GM12878 (cell line): Measurements from ENCODE around the gene UBE2E2. TPM values are rescaled to one million over a fixed set of nuclear protein-coding genes. Genes with fewer than 3 reads are reported as not detected.

Experiments used
- ATAC-seq: fragments of 200-7000 bp; cut with Tn5 transposase; 3 replicates; pipeline ENCODE4 v1.9.1; 2020; ENCODE audit warnings: mild to moderate bottlenecking, moderate library complexity
- BruUV-seq: library from RNA; stranded (reverse); fragments of 400-500 nt; replicated peaks from 2 replicates; lab custom pipeline; 2021; lab: Mats Ljungman, UMichigan
- CTCF ChIA-PET: fragments of 300-600 bp; sonication (Branson Sonifier 250); formaldehyde crosslinking; extraction: SDS; loops from one replicate; lab custom pipeline; 2021; ENCODE audit warnings: inconsistent platforms; lab: Yijun Ruan, JAX
- POLR2A ChIA-PET: fragments of 350-600 bp; formaldehyde crosslinking; extraction: SDS; loops from one replicate; lab custom pipeline; 2021; ENCODE audit warnings: inconsistent platforms; lab: Charles Lee
- RAD21 ChIA-PET: fragments of 300-600 bp; sonication (Branson Sonifier 250); formaldehyde crosslinking; loops from one replicate; lab custom pipeline; 2023; ENCODE audit warnings: antibody characterized with exemption; ENCODE audit not compliant: unreplicated experiment; lab: Charles Lee
- SMC1A ChIA-PET: fragments of 300-600 bp; sonication (Branson Sonifier 250); formaldehyde crosslinking; loops from one replicate; lab custom pipeline; 2023; ENCODE audit not compliant: unreplicated experiment, uncharacterized antibody; lab: Charles Lee
- DNase-seq: peaks from one replicate; pipeline ENCODE4 v3.0.0-alpha.2; 2011; ENCODE audit warnings: low read depth, low spot score
- FAIRE-seq: peaks from 3 replicates; lab custom pipeline; 2011; peaks lifted over from hg19 to GRCh38; lab: Jason Lieb, UNC
- H2AFZ ChIP-seq: 2 replicates; pipeline ENCODE4 v1.6.0; 2011; ENCODE audit warnings: low read depth, low read length, control low read depth; ENCODE audit not compliant: control insufficient read depth
- H3K27ac ChIP-seq: 2 replicates; pipeline ENCODE4 v1.5.1; 2011; ENCODE audit warnings: control low read depth; ENCODE audit not compliant: control insufficient read depth, insufficient read depth
- H3K27me3 ChIP-seq, 2 experiments: replicated peaks in 1 of 2; 2 replicates each; pipeline versions ENCODE4 v1.6.0 to v1.6.1; 2011; ENCODE audit warnings: low read length in 1 of 2; ENCODE audit not compliant: control insufficient read depth in 2 of 2, insufficient read depth in 2 of 2
- H3K36me3 ChIP-seq, 2 experiments: 2 replicates each; pipeline ENCODE4 v1.5.1; 2011; ENCODE audit warnings: low read length in 1 of 2; ENCODE audit not compliant: control insufficient read depth in 2 of 2, insufficient read depth in 2 of 2
- H3K4me1 ChIP-seq: 2 replicates; pipeline ENCODE4 v1.6.1; 2011; ENCODE audit warnings: mild to moderate bottlenecking, low read length, moderate library complexity, mixed read lengths; ENCODE audit not compliant: control insufficient read depth, insufficient read depth
- H3K4me2 ChIP-seq: 2 replicates; pipeline ENCODE4 v1.6.0; 2011; ENCODE audit warnings: control low read depth; ENCODE audit not compliant: control insufficient read depth, insufficient read depth
- H3K4me3 ChIP-seq: fragments of 200-600 bp; sonication (generic); 2 replicates; pipeline ENCODE4 v1.5.1; 2016
- H3K79me2 ChIP-seq: 2 replicates; pipeline ENCODE4 v1.6.0; 2011; ENCODE audit warnings: low read length; ENCODE audit not compliant: control insufficient read depth, insufficient read depth
- H3K9ac ChIP-seq: 2 replicates; pipeline ENCODE4 v1.8.0; 2011; ENCODE audit warnings: low read length, control low read depth, mixed read lengths; ENCODE audit not compliant: control insufficient read depth, insufficient read depth
- H3K9me3 ChIP-seq: replicated peaks from 3 replicates; pipeline ENCODE4 v1.5.1; 2011; ENCODE audit warnings: mild to moderate bottlenecking, low read length; ENCODE audit not compliant: control insufficient read depth, insufficient read depth
- H4K20me1 ChIP-seq: 2 replicates; pipeline ENCODE4 v1.6.0; 2011; ENCODE audit not compliant: control insufficient read depth, insufficient read depth
- ATF7 ChIP-seq: fragments of 450-650 bp; IDR thresholded peaks from 2 replicates; pipeline ENCODE4 v1.6.1; 2016; ENCODE audit warnings: low read depth, mild to moderate bottlenecking
- BHLHE40 ChIP-seq, 2 experiments: fragments of 450-650 bp in 1 of 2; IDR thresholded peaks; 2 replicates each; pipeline ENCODE4 v1.6.1; 2011 to 2017; ENCODE audit warnings: low read depth in 2 of 2, borderline replicate concordance in 1 of 2, improper control_type of control experiment in 1 of 2, low read length in 1 of 2, mild to moderate bottlenecking in 1 of 2
- BRCA1 ChIP-seq: IDR thresholded peaks from 2 replicates; pipeline ENCODE4 v1.6.1; 2011; ENCODE audit warnings: low read depth, low read length, improper control_type of control experiment
- CHD1 ChIP-seq: IDR thresholded peaks from 2 replicates; pipeline ENCODE4 v1.6.1; 2012; ENCODE audit warnings: low read depth, low read length, improper control_type of control experiment
- CTCF ChIP-seq, 3 experiments: IDR thresholded peaks in 2 of 3; conservative IDR thresholded peaks in 1 of 3; 2 replicates each; pipeline ENCODE4 v1.5.1; 2011; ENCODE audit warnings: low read depth in 3 of 3, low read length in 3 of 3, mild to moderate bottlenecking in 3 of 3, control low read depth in 2 of 3, moderate library complexity in 2 of 3, inconsistent platforms in 1 of 3, mixed read lengths in 1 of 3; ENCODE audit not compliant: control insufficient read depth in 2 of 3, insufficient read depth in 1 of 3; ENCODE audit errors: extremely low read depth in 1 of 3
- IKZF1 ChIP-seq: fragments of 450-650 bp; conservative IDR thresholded peaks from 2 replicates; pipeline ENCODE4 v1.6.1; 2017; ENCODE audit warnings: antibody characterized with exemption, mild to moderate bottlenecking
- MEF2A ChIP-seq: IDR thresholded peaks from 2 replicates; pipeline ENCODE4 v1.6.1; 2011; ENCODE audit warnings: low read depth, mild to moderate bottlenecking, low read length, moderate library complexity; ENCODE audit not compliant: insufficient read depth
- PAX5 ChIP-seq: IDR thresholded peaks from 2 replicates; pipeline ENCODE4 v1.6.1; 2011; ENCODE audit warnings: low read depth, low read length, borderline replicate concordance
- PML ChIP-seq: IDR thresholded peaks from 2 replicates; pipeline ENCODE4 v1.6.1; 2012; ENCODE audit warnings: low read length, inconsistent platforms
- POU2F2 ChIP-seq: IDR thresholded peaks from 3 replicates; pipeline ENCODE4 v1.6.1; 2011; ENCODE audit warnings: low read depth, mild to moderate bottlenecking, low read length, borderline replicate concordance
- PRDM15 ChIP-seq: fragments of 450-650 bp; formaldehyde crosslinking; IDR thresholded peaks from 2 replicates; pipeline ENCODE4 v1.4.0; 2020; ENCODE audit warnings: mild to moderate bottlenecking, moderate library complexity
- RELA ChIP-seq: fragments of 450-650 bp; IDR thresholded peaks from 2 replicates; pipeline ENCODE4 v1.8.0; 2014; ENCODE audit warnings: borderline replicate concordance; ENCODE audit not compliant: partially characterized antibody
- RELB ChIP-seq: fragments of 450-650 bp; IDR thresholded peaks from 2 replicates; pipeline ENCODE4 v1.6.1; 2017; ENCODE audit warnings: low read depth, mild to moderate bottlenecking, moderate library complexity
- TCF3 ChIP-seq: IDR thresholded peaks from 2 replicates; pipeline ENCODE4 v1.6.1; 2012; ENCODE audit warnings: low read depth, mild to moderate bottlenecking, low read length, borderline replicate concordance; ENCODE audit not compliant: insufficient read depth
- ZBTB33 ChIP-seq: fragments of 450-650 bp; IDR thresholded peaks from 2 replicates; pipeline ENCODE4 v1.6.1; 2017; ENCODE audit warnings: mild to moderate bottlenecking
- WGBS: methylation state at CpG from one replicate; pipeline ENCODE4 v1.1.6; 2016; ENCODE audit warnings: low lambda C conversion rate; ENCODE audit not compliant: insufficient replicate concordance, insufficient coverage; ENCODE audit errors: missing lambda C conversion rate; 5-methylcytosine and 5-hydroxymethylcytosine counted together
- in situ Hi-C: fragments of 300-500 bp; cut with MboI; formaldehyde crosslinking; loops from 9 replicates; pipeline ENCODE4 v1.14.3; 2018; ENCODE audit warnings: mixed read lengths
- intact Hi-C: fragments of 100-400 bp; cut with micrococcal nuclease; formaldehyde crosslinking; loops from one replicate; pipeline ENCODE4 v1.14.2; 2022; ENCODE audit not compliant: unreplicated experiment
- polyA plus RNA-seq, 11 experiments: library from polyadenylated mRNA; depleted of rRNA in 4 of 11; unstranded in 6 of 11; stranded (reverse) in 5 of 11; fragments of >200 nt; fragmentation: Nextera tagmentation in 4 of 11; fragmentation: Illumina TruSeq in 1 of 11; extraction: Ambion mirVana in 4 of 11; extraction: Trizol in 1 of 11; gene quantifications; 1 replicate in 1 of 11; 2 replicates in 10 of 11; pipeline versions ENCODE4 v1.2.1 to v1.2.3, GENCODE V29; 2011 to 2016; ENCODE audit warnings: inconsistent platforms in 2 of 11, missing spikeins in 2 of 11, low read depth in 1 of 11
- total RNA-seq, 4 experiments: library from RNA; depleted of rRNA in 3 of 4; stranded (reverse); fragments of >200 nt in 3 of 4; fragmentation: Illumina TruSeq in 1 of 4; extraction: Trizol in 1 of 4; gene quantifications; 2 replicates each; pipeline versions ENCODE4 v1.2.1 to v1.2.3, GENCODE V29; 2013 to 2021

Gene UBE2E2
- total and polyA plus RNA-seq, 10 of the 15 experiments (the other 5 are each of a cell fraction or from before 2014, with no cell fraction given): 8.7 to 71.0 (median 36.4) TPM

- FAIRE-seq (no peak), ATAC-seq (peak; percentile 77), DNase-seq (no peak)
- Histone ChIP-seq H4K20me1 (no peaks in the 10 kb centered on the region), H3K9ac (no peak overlapping the region), H3K4me2 (no peak overlapping the region), H3K36me3 (no peaks in the 10 kb centered on the region), H3K4me1 (peaks cover 7% of the 10 kb centered on the region; the same call in 1 of the 2 replicates), H3K27ac (no peak overlapping the region), H3K79me2 (no peaks in the 10 kb centered on the region), H3K9me3 (peaks cover 3% of the 10 kb centered on the region; the same call in 2 of the 3 replicates), H3K4me3 (no peak overlapping the region), H2AFZ (no peak overlapping the region), H3K27me3 (no peaks in the 10 kb centered on the region)
- ChIA-PET POLR2A (interaction anchor here (0.5 kb wide), 1 partner anchor 228 kb away, joined by 3 read pairs; no protein-coding TSS in a partner anchor), SMC1A (no interaction called here), CTCF (no interaction called here), RAD21 (no interaction called here)
- intact Hi-C loops (no loop called here), in situ Hi-C loops (no loop called here)
- no TSS peak for BruUV-seq
- WGBS: 65% methylated on average over 3 of the region's 3 CpGs
- TF ChIP-seq RELA (no peak), PRDM15 (CRISPR knock-in tag) (no peak), ZBTB33 (no peak), BRCA1 (no peak), CTCF (IDR thresholded peaks at IDR 0.05 in 2 of 3, conservative IDR thresholded peaks at IDR 0.05 in 1 of 3; ENCODE audit: control insufficient read depth in 2 of 3, extremely low read depth in 1 of 3, insufficient read depth in 1 of 3, low read depth in 3 of 3, low read length in 3 of 3) (no peak), PML (no peak), PAX5 (no peak), TCF3 (no peak), IKZF1 (peak; percentile 46), RELB (0 out of 2 replicates have a peak, but pooled peaks have one; percentile 44), BHLHE40 (IDR thresholded peaks at IDR 0.05; ENCODE audit: borderline replicate concordance in 1 of 2, low read depth in 2 of 2, low read length in 1 of 2) (peak in 1 of 2 experiments; percentile 42; a peak in 1 of 4 replicates), ATF7 (no peak), CHD1 (no peak), POU2F2 (no peak), MEF2A (0 out of 2 replicates have a peak, but pooled peaks have one; percentile 10)
Observed at GRCh38 chr3:23567917-23568316, 364.8 kb downstream of the UBE2E2 start.
